MM.1S (cell line): Measurements from ENCODE around the gene CTCFL.

ENCODE experiments used
- DNase-seq: peaks from one replicate; pipeline ENCODE4 v3.0.0-alpha.2; 2015
- H2AFZ ChIP-seq: fragments of 300-600 bp; sonication (generic); 2 replicates; pipeline ENCODE4 v1.6.0; 2016; ENCODE audit warnings: antibody characterized with exemption, low read length
- H3F3A ChIP-seq: fragments of 300-600 bp; sonication (generic); 2 replicates; pipeline ENCODE4 v1.6.1; 2016; ENCODE audit warnings: mild to moderate bottlenecking, antibody characterized with exemption, low read length, moderate library complexity, mixed read lengths; ENCODE audit not compliant: insufficient read depth
- H3K27ac ChIP-seq: fragments of 300-600 bp; sonication (generic); 2 replicates; pipeline ENCODE4 v1.5.1; 2016; ENCODE audit warnings: mild to moderate bottlenecking, low read length
- H3K27me3 ChIP-seq: fragments of 300-600 bp; sonication (generic); replicated peaks from 2 replicates; pipeline ENCODE4 v1.6.0; 2016; ENCODE audit warnings: low read length; ENCODE audit not compliant: insufficient read depth
- H3K36me3 ChIP-seq: fragments of 300-600 bp; sonication (generic); replicated peaks from 2 replicates; pipeline ENCODE4 v1.6.1; 2016; ENCODE audit warnings: mild to moderate bottlenecking, low read length, mixed read lengths; ENCODE audit not compliant: insufficient read depth
- H3K4me1 ChIP-seq: fragments of 300-600 bp; sonication (generic); 2 replicates; pipeline ENCODE4 v1.6.1; 2016; ENCODE audit warnings: low read length, mixed read lengths
- H3K4me2 ChIP-seq: fragments of 300-600 bp; sonication (generic); 2 replicates; pipeline ENCODE4 v1.6.0; 2016; ENCODE audit warnings: low read depth, low read length
- H3K4me3 ChIP-seq: fragments of 300-600 bp; sonication (generic); 2 replicates; pipeline ENCODE4 v1.5.1; 2016; ENCODE audit warnings: low read length, mixed read lengths
- H3K79me2 ChIP-seq: fragments of 300-600 bp; sonication (generic); 2 replicates; pipeline ENCODE4 v1.6.1; 2016; ENCODE audit warnings: mixed run types, low read length, mixed read lengths
- H3K9ac ChIP-seq: fragments of 300-600 bp; sonication (generic); 2 replicates; pipeline ENCODE4 v1.6.1; 2016; ENCODE audit warnings: low read length, mixed read lengths
- H3K9me2 ChIP-seq: fragments of 300-600 bp; sonication (generic); replicated peaks from 2 replicates; pipeline ENCODE4 v1.6.1; 2016; ENCODE audit warnings: mild to moderate bottlenecking, low read length, mixed read lengths; ENCODE audit not compliant: insufficient read depth
- H3K9me3 ChIP-seq: fragments of 300-600 bp; sonication (generic); replicated peaks from 2 replicates; pipeline ENCODE4 v1.6.1; 2016; ENCODE audit warnings: mild to moderate bottlenecking, low read length, mixed read lengths; ENCODE audit not compliant: insufficient read depth
- H4K20me1 ChIP-seq: fragments of 300-600 bp; sonication (generic); 2 replicates; pipeline ENCODE4 v1.6.1; 2016; ENCODE audit warnings: mild to moderate bottlenecking, low read length, moderate library complexity, mixed read lengths; ENCODE audit not compliant: insufficient read depth
- CTCF ChIP-seq: fragments of 300-600 bp; sonication (generic); IDR thresholded peaks from 2 replicates; pipeline ENCODE4 v1.5.1; 2016; ENCODE audit warnings: antibody characterized with exemption, low read length, mixed read lengths
- EZH2 ChIP-seq: fragments of 300-600 bp; sonication (generic); optimal IDR thresholded peaks from 2 replicates; pipeline ENCODE3; 2017; ENCODE audit warnings: low read depth, mild to moderate bottlenecking, antibody characterized with exemption, low read length, mixed read lengths
- EZH2phosphoT487 ChIP-seq: fragments of 300-600 bp; sonication (generic); IDR thresholded peaks from 2 replicates; pipeline ENCODE4 v1.6.1; 2018; ENCODE audit warnings: antibody characterized with exemption, low read length

Gene CTCFL

GRCh38 chr20:57471496-57472372, 53.2 kb downstream of the CTCFL start:
- Histone ChIP-seq H3K27me3 (no peaks in the 10 kb centered on the region), H3K36me3 (no peaks in the 10 kb centered on the region), H3K27ac (no peak overlapping the region), H3K4me1 (peaks cover 45% of the 10 kb centered on the region), H4K20me1 (no peaks in the 10 kb centered on the region), H3K79me2 (0 out of 2 replicates have a peak, but pooled peaks cover 4% of the 10 kb centered on the region), H3K9ac (no peak overlapping the region), H2AFZ (no peak overlapping the region), H3K9me3 (no peaks in the 10 kb centered on the region), H3F3A (peaks cover 42% of the 10 kb centered on the region), H3K4me2 (no peak overlapping the region), H3K4me3 (no peak overlapping the region), H3K9me2 (no peaks in the 10 kb centered on the region)
- DNase-seq: no peak
- TF ChIP-seq EZH2 (no peak), EZH2phosphoT487 (no peak), CTCF (no peak)

GRCh38 chr20:57470666-57471495, 54.1 kb downstream of the CTCFL start:
- H3K79me2 ChIP-seq: 0 out of 2 replicates have a peak, but pooled peaks cover 4% of the 10 kb centered on the region
- TF ChIP-seq CTCF (no peak), EZH2 (no peak), EZH2phosphoT487 (no peak)
- H3K4me2 ChIP-seq: no peak overlapping the region
- H3F3A ChIP-seq: peaks cover 33% of the 10 kb centered on the region
- no peak overlapping the region for H3K4me3 ChIP-seq
- no peak overlapping the region for H3K27ac ChIP-seq
- no peak for DNase-seq
- no peak overlapping the region for H2AFZ ChIP-seq
- no peaks in the 10 kb centered on the region for H4K20me1 ChIP-seq
- no peaks in the 10 kb centered on the region for H3K9me2 ChIP-seq
- no peaks in the 10 kb centered on the region for H3K36me3 ChIP-seq
- peaks cover 39% of the 10 kb centered on the region for H3K4me1 ChIP-seq
- no peaks in the 10 kb centered on the region for H3K9me3 ChIP-seq
- no peak overlapping the region for H3K9ac ChIP-seq
- H3K27me3 ChIP-seq: no peaks in the 10 kb centered on the region

GRCh38 chr20:57470212-57470522, 54.8 kb downstream of the CTCFL start:
- Histone ChIP-seq H3K4me3 (no peak overlapping the region), H2AFZ (no peak overlapping the region), H3F3A (peaks cover 26% of the 10 kb centered on the region), H3K9me3 (no peaks in the 10 kb centered on the region), H4K20me1 (no peaks in the 10 kb centered on the region), H3K27ac (no peak overlapping the region), H3K4me2 (no peak overlapping the region), H3K79me2 (0 out of 2 replicates have a peak, but pooled peaks cover 4% of the 10 kb centered on the region), H3K4me1 (peaks cover 32% of the 10 kb centered on the region), H3K27me3 (no peaks in the 10 kb centered on the region), H3K9ac (no peak overlapping the region), H3K36me3 (no peaks in the 10 kb centered on the region), H3K9me2 (no peaks in the 10 kb centered on the region)
- TF ChIP-seq CTCF: no peak
- no peak for TF ChIP-seq EZH2
- no peak for TF ChIP-seq EZH2phosphoT487
- DNase-seq: no peak
